Stimulated activated CD4-positive, alpha-beta T cell treated with anti-CD3 and anti-CD28 coated beads, Interleukin-1b, Interleukin-23, amount 100 ng/mL, for 24 hours (primary cell): ENCODE results near the gene SLC23A1.
"Not testable (repeated sequence)": the region's sequence is repeated elsewhere in the genome, so short reads cannot be mapped to it uniquely, and the experiment has no call there.

Experiments used
- DNase-seq, 4 experiments: peaks; one replicate each; pipeline ENCODE4 v3.0.0-alpha.2; 2020; ENCODE audit warnings: low read depth in 4 of 4, low spot score in 1 of 4

SLC23A1 gene

GRCh38 chr5:139374909-139375308 is 8.2 kb downstream of the SLC23A1 start:
- no peak for DNase-seq

DNA sequence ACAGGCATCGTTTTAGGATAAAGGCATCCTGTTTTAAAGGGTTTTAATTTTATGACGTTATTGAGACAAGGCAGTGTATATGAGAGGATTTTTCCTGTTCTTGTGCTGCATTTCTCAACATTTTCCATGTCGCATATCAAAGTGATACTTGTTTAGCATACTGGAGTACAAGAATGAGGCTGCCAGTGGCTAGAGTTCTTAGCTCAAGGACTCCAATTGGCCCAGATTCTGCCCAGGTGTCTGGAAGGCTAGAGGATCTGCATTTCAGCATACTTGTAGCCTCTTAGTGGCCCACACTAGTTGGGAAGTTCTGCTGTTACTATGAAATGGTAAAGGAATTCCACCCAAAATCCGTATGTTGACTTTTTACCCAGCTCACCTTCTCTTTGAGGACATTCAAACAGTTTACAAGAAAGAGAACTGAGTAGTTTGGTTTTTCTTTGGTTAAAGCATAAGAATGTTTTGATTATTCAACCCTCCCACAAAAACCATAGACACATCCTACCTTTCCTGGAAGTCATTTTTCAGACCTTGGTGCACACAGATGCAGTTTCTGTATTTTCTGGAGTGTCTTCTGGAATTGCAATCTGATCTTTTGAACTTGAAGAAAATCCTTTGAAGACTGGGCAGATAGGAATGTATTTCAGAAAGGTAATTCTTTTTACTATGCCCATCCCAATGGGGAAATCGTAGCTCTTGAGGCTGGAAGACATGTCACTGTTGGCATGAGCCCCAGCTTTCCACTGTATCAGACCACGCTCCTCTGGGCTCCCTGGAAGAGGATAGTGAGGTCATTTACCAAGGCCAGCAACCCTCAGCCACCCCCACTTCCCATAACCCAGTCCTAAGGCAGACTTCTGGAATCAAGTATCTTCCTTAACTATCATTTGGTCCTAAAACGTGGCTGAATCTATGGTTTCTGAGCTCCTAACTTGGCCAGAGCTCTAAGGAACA is 11.3 kb downstream of the SLC23A1 start:
- no peak for DNase-seq

DNA sequence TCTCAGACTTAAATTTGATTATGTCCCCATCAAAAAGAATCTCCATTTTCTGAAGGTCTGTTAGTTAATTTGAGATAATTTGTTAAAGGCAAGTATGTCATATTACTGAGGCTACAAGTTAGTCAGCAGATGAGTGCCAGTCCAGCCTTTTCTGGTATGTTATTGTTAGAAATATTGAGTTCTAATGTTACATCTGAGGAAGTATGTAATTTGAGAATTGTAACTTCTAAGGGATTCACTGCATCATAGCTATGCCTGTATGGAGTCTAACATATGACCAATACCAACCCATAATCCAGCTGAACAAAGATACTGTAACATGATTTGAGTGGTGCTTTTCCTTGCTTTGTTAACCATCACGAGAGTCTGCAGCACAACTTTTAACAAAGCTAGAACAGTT is 13.9 kb downstream of the SLC23A1 start:
- DNase-seq = no peak

GRCh38 chr5:139368613-139369012 is 14.5 kb downstream of the SLC23A1 start:
- no peak for DNase-seq

DNA sequence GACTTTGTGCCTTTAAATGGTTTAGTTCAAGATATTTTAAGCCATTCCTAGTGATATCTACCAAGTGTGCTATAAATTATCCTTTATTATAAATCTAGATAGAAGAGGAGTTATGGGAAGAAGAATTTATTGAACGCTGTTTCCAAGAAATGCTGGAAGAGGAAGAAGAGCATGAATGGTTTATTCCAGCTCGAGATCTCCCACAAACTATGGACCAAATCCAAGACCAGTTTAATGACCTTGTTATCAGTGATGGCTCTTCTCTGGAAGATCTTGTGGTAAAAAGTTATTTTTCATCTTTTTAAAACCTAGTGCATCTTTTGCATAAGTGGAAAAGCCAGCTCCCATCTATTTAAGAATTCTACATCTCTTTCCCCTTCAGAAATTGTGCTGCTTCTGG is 18.6 kb downstream of the SLC23A1 start:
- no peak for DNase-seq

GRCh38 chr5:139363937-139364336 is 19.2 kb downstream of the SLC23A1 start:
- DNase-seq = no peak

DNA sequence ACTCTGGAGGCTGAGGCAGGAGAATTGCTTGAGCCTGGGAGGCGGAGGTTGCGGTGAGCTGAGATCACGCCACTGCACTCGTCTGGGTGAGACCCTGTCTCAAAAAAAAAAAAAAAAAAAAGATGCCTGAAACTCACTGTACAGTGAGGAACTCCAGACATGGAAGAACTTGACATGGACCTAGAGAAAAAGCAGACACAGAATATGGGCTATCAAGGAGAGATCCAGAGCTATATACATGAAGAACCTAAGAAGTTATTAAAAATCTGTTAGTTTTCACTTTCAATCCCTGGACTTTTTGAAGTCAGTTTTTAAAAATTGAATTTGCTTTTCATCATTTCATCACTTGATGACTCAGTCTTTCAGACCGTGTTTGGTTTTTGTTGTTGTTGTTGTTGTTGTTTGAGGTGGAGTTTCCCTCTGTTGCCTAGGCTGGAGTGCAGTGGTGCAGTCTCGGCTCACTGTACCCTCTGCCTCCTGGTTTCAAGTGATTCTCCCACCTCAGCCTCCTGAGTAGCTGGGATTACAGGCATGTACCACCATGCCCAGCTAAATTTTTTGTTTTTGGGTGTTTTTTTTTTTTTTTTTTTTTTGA is 21.2 kb downstream of the SLC23A1 start:
- no peak for DNase-seq

GRCh38 chr5:139360384-139360783 is 22.7 kb downstream of the SLC23A1 start:
- DNase-seq = no peak

DNA sequence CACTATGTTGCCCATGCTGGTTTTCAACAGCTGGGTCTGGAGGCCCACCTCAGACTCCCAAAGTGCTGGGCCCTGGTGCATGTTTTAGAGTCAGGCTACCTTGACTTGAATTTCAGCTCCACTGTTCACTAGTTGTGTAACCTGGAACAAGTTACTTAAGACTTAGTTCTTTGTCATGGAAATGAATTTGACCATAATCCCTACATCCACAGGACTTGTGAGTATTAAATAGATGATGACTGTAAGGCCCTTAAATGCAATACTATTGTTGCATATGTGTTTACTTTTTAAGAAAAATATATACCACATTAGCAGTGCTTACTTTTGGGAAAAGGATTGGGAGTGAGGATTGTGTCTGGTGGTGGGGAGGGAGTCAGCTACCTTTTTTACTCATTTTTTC is 25.0 kb downstream of the SLC23A1 start:
- DNase-seq = no peak

DNA sequence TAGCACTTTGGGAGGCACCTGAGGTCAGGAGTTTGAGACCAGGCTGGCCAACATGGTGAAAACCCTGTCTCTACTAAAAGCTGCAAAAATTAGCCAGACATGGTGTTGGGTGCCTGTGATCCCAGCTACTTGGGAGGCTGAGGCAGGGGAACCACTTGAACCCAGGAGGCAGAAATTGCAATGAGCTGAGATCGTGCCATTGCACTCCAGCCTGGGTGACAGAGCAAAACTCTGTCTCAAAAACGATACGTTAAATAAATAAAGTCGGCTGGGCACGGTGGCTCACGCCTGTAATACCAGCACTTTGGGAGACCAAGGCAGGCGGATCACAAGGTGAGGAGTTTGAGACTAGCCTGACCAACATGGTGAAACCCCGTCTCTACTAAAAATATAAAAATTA is 27.2 kb downstream of the SLC23A1 start:
- not testable (repeated sequence) for DNase-seq

DNA sequence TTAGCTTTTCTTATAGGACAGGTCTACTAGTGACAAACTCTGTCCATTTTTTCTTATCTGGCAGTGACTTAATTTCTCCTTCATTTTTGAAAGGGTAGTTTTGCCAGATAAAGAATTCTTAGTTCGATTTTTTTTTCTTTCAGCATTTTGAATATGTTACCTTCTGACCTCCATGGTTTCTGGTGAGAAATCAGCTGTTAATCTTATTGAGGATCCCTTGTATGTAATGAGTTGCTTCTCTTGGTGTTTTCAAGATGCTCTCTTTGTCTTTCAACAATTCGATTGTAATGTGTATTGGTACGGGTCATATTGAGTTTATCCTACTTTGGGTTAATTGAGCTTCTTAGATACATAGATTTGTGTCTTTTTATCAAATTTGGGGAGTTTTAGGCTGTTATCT is 28.9 kb downstream of the SLC23A1 start:
- no peak for DNase-seq

DNA sequence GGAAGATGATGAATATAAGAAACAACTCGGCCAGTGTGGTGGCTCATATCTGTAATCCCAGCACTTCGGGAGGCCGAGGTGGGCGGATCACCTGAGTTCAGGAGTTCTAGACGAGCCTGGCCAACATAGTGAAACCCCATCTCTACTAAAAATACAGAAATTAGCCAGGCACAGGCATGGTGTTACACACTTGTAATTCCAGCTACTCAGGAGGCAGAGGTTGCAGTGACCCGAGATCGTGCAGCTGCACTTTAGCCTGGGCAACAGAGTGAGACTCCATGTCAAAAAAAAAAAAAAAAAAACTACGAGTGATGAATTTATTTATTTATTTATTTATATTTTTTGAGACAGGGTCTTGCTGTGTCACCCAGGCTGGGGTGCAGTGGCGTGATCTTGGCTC is 35.2 kb downstream of the SLC23A1 start:
- DNase-seq = not testable (repeated sequence)

- DNase-seq = not testable (repeated sequence)
Measured at GRCh38 chr5:139345442-139345841, 37.7 kb downstream of the SLC23A1 start.

GRCh38 chr5:139344177-139344576 is 38.9 kb downstream of the SLC23A1 start:
- no peak for DNase-seq

- DNase-seq = no peak
Measured at GRCh38 chr5:139343476-139343875, 39.6 kb downstream of the SLC23A1 start.

DNA sequence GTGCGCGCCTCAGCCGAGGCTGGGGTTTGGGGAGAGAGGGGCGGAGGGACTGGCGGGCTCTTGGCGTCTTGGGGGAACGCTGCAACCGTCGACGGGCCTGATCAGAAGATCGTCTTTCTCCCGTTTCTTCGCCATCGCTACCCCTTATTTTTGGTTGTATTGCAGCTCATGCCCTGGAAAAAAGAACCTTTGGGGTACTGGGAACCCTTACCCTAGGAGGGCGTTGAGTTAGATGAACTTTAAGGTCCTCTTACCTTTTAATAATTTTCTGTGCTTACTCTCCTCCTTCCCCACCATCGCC is 40.7 kb downstream of the SLC23A1 start:
- peak in 1 of 4 experiments; percentile 76 for DNase-seq

- peak; percentile 93 to 97 (median 96) for DNase-seq
Measured at GRCh38 chr5:139341689-139342422, 41.2 kb downstream of the SLC23A1 start, which contains the start of gene PAIP2. Gene PAIP2 (plus strand): TSS chr5:139341854. CDS start chr5:139363785, 21,931 bp downstream.

DNA sequence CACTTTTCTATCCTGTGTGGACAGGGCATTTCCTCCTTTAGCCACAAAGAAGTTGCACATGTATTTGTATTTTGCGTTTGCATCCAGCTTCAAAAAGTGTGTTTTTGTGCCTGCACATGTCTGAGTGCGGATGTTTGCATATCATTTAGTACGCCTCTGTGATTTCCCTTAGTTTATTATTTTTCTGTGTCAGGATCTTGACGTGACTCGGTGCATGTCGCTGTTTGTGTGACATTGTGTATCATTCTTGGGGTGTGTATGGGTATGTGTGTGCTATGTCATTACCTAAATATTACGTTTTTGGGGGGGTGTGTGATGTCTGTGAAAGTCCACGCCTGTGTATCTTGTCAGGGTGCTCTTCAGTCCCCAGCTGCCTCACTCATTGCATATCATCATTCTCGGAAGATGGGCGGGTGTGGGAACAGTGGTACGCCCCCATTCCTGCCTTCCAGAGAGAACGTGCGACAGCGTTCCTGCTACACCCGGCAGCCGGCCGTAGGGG is 41.9 kb downstream of the SLC23A1 start:
- DNase-seq = no peak

DNA sequence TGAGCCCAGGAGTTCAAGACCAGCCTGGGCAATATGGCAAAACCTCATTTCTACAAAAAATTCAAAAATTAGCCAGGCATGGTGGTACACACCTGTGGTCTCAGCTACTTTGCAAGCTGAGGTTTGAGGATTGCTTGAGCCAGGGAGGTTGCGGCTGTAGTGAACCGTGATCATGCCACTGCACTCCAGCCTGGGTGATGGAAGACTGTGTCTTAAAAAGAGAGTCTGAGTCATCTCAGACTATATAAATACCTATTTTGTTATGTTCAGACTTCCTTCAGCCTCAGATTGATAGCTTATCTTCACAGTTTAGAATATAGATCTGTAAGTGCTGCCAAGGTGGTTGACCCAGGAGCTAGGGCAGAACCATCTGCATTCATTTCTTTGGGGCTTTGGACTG is 43.0 kb downstream of the SLC23A1 start:
- DNase-seq = no peak

GRCh38 chr5:139335811-139336210 is 47.3 kb downstream of the SLC23A1 start:
- no peak for DNase-seq
